ENCODE results near the gene AUH.

DNA sequence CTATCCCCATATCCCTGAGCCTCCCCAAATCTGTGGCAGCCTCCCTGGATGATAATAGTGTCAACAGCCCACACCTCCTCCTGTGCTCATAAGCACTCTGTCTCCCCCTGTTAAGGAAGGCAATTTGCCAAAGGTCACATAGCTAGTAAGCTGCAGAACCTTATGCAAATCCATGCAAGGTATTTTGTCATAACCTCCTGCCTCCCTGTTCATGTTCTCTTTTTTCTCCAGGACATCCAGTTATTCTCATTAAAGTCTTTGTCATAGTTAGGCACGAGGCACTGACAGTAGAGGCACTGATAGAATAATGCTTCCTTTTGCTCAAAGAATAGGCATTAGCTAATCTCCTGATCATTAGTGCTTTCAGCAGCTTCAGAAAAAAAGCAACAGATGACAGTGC lies 10.2 kb upstream of the AUH start:
- no peak for TF ChIP-seq POLR2A (IDR thresholded peaks at IDR 0.05)
- TF ChIP-seq, protein P1, sequence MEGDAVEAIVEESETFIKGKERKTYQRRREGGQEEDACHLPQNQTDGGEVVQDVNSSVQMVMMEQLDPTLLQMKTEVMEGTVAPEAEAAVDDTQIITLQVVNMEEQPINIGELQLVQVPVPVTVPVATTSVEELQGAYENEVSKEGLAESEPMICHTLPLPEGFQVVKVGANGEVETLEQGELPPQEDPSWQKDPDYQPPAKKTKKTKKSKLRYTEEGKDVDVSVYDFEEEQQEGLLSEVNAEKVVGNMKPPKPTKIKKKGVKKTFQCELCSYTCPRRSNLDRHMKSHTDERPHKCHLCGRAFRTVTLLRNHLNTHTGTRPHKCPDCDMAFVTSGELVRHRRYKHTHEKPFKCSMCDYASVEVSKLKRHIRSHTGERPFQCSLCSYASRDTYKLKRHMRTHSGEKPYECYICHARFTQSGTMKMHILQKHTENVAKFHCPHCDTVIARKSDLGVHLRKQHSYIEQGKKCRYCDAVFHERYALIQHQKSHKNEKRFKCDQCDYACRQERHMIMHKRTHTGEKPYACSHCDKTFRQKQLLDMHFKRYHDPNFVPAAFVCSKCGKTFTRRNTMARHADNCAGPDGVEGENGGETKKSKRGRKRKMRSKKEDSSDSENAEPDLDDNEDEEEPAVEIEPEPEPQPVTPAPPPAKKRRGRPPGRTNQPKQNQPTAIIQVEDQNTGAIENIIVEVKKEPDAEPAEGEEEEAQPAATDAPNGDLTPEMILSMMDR (IDR thresholded peaks at IDR 0.05), result no peak

Data from Peyer's patch (tissue), 4 donors.